ENCODE results near the gene MTA1. TPM values are rescaled to one million over a fixed set of nuclear protein-coding genes. Genes with fewer than 3 reads are reported as not detected.

Gene MTA1
- total and polyA plus RNA-seq, 10 of the 15 experiments (the other 5 are each of a cell fraction or from before 2014, with no cell fraction given), result 0.14 to 162 (median 30.6) TPM

DNA sequence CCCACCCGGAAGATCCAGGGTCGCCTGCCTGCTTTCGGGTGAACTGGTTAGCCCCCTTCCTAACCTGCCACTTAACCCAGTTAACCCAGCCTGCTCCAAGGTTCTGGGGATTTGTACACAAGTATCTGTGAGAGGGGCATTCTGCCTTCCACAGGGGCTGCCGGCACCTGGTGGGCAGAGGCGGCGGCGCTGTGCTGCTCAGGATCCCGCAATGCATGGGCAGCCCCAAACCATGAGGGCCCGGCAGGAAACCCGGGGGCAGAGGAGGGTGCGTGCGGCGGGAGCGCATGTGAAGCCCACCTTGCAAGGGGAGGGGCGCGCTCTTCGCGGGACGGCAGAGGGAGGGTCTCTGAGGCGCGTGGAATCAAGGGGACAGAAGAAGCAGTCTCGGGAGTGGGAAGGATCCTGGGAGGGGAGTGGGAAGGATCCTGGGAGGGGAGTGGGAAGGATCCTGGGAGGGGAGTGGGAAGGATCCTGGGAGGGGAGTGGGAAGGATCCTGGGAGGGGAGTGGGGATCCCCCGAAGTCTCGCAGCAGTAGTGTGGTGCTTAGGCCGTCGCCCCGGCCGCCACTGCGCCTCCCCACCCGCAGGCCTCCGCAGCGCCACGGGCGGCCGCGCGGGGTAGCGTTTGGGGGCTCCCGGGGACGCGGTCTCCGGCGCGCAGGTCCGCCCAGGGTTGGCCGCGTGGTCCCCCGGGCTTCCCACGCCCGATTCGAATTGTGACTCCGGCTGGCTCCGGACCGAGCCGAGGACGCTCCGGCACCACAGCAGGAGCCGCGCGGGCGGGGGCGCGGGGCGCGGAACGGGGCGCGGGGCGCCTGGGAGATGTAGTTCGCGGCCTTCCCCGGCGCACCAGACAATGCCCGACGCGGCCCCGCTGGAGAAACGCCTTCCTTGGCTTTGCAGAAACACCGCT lies 4.9 kb upstream of the MTA1 start:
- DNase-seq (ENCODE audit: low read depth, low spot score) (no peak), ATAC-seq (peak; percentile 93), FAIRE-seq (no peak)
- CTCF ChIA-PET, result interaction anchor here (0.9 to 1.0 kb wide), 2 partner anchors 11 to 75 kb away, joined by 3 to 5 read pairs; no protein-coding TSS in a partner anchor
- intact Hi-C loops (cut with micrococcal nuclease; ENCODE audit: unreplicated experiment), result no loop called here
- in situ Hi-C loops (cut with MboI), result no loop called here
- Histone ChIP-seq H3K27me3 (replicated peaks in 1 of 2; ENCODE audit: control insufficient read depth in 2 of 2, insufficient read depth in 2 of 2, low read length in 1 of 2) (peaks cover 7 to 10% of the 10 kb centered on the region in 2 experiments; a peak in 3 of 4 replicates), H3K4me2 (ENCODE audit: control insufficient read depth, insufficient read depth) (peak overlapping the region; percentile 71), H3K4me3 (peak overlapping the region; percentile 8; the same call in 1 of the 2 replicates), H3K79me2 (ENCODE audit: control insufficient read depth, insufficient read depth, low read length) (peaks cover 4% of the 10 kb centered on the region), H4K20me1 (ENCODE audit: control insufficient read depth, insufficient read depth) (no peaks in the 10 kb centered on the region), H2AFZ (ENCODE audit: control insufficient read depth, low read depth, low read length) (peak overlapping the region; percentile 82), H3K4me1 (ENCODE audit: control insufficient read depth, insufficient read depth, low read length) (0 out of 2 replicates have a peak, but pooled peaks cover 4% of the 10 kb centered on the region), H3K36me3 (ENCODE audit: control insufficient read depth in 2 of 2, insufficient read depth in 2 of 2, low read length in 1 of 2) (no peaks in the 10 kb centered on the region), H3K9me3 (replicated peaks; ENCODE audit: control insufficient read depth, insufficient read depth, low read length) (no peaks in the 10 kb centered on the region), H3K9ac (ENCODE audit: control insufficient read depth, insufficient read depth, low read length) (no peak overlapping the region; the same call in 1 of the 2 replicates), H3K27ac (ENCODE audit: control insufficient read depth, insufficient read depth) (no peak overlapping the region)
- WGBS (ENCODE audit: insufficient coverage, insufficient replicate concordance, low lambda C conversion rate, missing lambda C conversion rate), result 20% methylated on average over 41 of the region's 79 CpGs
- SMC1A ChIA-PET (ENCODE audit: uncharacterized antibody, unreplicated experiment), result interaction anchor here (1.8 kb wide), 1 partner anchor 12 kb away, joined by 5 read pairs; no protein-coding TSS in a partner anchor
- POLR2A ChIA-PET, result interaction anchor here (0.7 kb wide), 2 partner anchors 118 to 857 kb away, joined by 3 read pairs; no protein-coding TSS in a partner anchor
- no TSS peak for BruUV-seq (replicated peaks)
- RAD21 ChIA-PET (ENCODE audit: unreplicated experiment), result no interaction called here
- TF ChIP-seq HSF1 (IDR thresholded peaks at IDR 0.05; ENCODE audit: low read depth, low read length), result no peak
- TF ChIP-seq HCFC1 (IDR thresholded peaks at IDR 0.05; ENCODE audit: low read length), result peak; percentile 78
- no peak for TF ChIP-seq MAX (IDR thresholded peaks at IDR 0.05; ENCODE audit: low read depth, low read length)
- TF ChIP-seq HDGF (IDR thresholded peaks at IDR 0.05), result no peak
- TF ChIP-seq SIX5 (IDR thresholded peaks at IDR 0.05; ENCODE audit: low read depth, low read length, severe bottlenecking), result peak; percentile 70
- no peak for TF ChIP-seq RUNX3 (IDR thresholded peaks at IDR 0.05; ENCODE audit: low read length)
- TF ChIP-seq LARP7 (IDR thresholded peaks at IDR 0.05), result peak; percentile 71; the same call in 1 of the 2 replicates
- TF ChIP-seq ZSCAN29 (IDR thresholded peaks at IDR 0.05), result peak; percentile 75; the same call in 1 of the 2 replicates
- TF ChIP-seq IRF3 (IDR thresholded peaks at IDR 0.05), result no peak
- TF ChIP-seq, protein P1, sequence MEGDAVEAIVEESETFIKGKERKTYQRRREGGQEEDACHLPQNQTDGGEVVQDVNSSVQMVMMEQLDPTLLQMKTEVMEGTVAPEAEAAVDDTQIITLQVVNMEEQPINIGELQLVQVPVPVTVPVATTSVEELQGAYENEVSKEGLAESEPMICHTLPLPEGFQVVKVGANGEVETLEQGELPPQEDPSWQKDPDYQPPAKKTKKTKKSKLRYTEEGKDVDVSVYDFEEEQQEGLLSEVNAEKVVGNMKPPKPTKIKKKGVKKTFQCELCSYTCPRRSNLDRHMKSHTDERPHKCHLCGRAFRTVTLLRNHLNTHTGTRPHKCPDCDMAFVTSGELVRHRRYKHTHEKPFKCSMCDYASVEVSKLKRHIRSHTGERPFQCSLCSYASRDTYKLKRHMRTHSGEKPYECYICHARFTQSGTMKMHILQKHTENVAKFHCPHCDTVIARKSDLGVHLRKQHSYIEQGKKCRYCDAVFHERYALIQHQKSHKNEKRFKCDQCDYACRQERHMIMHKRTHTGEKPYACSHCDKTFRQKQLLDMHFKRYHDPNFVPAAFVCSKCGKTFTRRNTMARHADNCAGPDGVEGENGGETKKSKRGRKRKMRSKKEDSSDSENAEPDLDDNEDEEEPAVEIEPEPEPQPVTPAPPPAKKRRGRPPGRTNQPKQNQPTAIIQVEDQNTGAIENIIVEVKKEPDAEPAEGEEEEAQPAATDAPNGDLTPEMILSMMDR (IDR thresholded peaks at IDR 0.05 in 2 of 3, conservative IDR thresholded peaks at IDR 0.05 in 1 of 3; ENCODE audit: control insufficient read depth in 2 of 3, extremely low read depth in 1 of 3, insufficient read depth in 1 of 3, low read depth in 3 of 3, low read length in 3 of 3), result peak; percentile 66 to 70 (median 67); a peak in 5 of 6 replicates
- peak; percentile 57; the same call in 1 of the 2 replicates for TF ChIP-seq ZNF592 (IDR thresholded peaks at IDR 0.05)
- TF ChIP-seq SUZ12 (IDR thresholded peaks at IDR 0.05; ENCODE audit: unreplicated experiment), result no peak
